ENCODE measurements around the gene CACNA1C. TPM values are rescaled to one million over a fixed set of nuclear protein-coding genes. Genes with fewer than 3 reads are reported as not detected.

Gene CACNA1C
- total and polyA plus RNA-seq, 2 donors: 0.71 TPM

GRCh38 chr12:2465681-2466080, 412.9 kb downstream of the CACNA1C start:
- Histone ChIP-seq H3K4me3 (ENCODE audit: low read length in 2 of 2) (no peak overlapping the region), H3K27ac (ENCODE audit: low read depth in 1 of 2, low read length in 1 of 2) (no peak overlapping the region), H3K27me3 (ENCODE audit: control insufficient read depth in 2 of 2, insufficient read depth in 1 of 2, low read length in 1 of 2) (no peaks in the 10 kb centered on the region), H3K4me1 (ENCODE audit: control insufficient read depth in 2 of 2, insufficient read depth in 2 of 2, low read length in 2 of 2) (peaks cover 0 to 1% of the 10 kb centered on the region in 2 donors), H3K9me3 (ENCODE audit: control insufficient read depth in 2 of 2, insufficient read depth in 1 of 2, low read length in 1 of 2) (no peaks in the 10 kb centered on the region), H3K36me3 (ENCODE audit: control insufficient read depth in 2 of 2, insufficient read depth in 2 of 2, low read length in 1 of 2) (no peaks in the 10 kb centered on the region)
- DNase-seq (ENCODE audit: low read depth in 6 of 9, low spot score in 9 of 9): no peak
- WGBS: 96% methylated on average over 10 of the region's 10 CpGs

- H3K27ac ChIP-seq (ENCODE audit: low read depth in 1 of 2, low read length in 1 of 2): no peak overlapping the region
- no peaks in the 10 kb centered on the region for H3K4me1 ChIP-seq (ENCODE audit: control insufficient read depth in 2 of 2, insufficient read depth in 2 of 2, low read length in 2 of 2)
- no peaks in the 10 kb centered on the region for H3K36me3 ChIP-seq (ENCODE audit: control insufficient read depth in 2 of 2, insufficient read depth in 2 of 2, low read length in 1 of 2)
- H3K27me3 ChIP-seq (ENCODE audit: control insufficient read depth in 2 of 2, insufficient read depth in 1 of 2, low read length in 1 of 2): no peaks in the 10 kb centered on the region
- 95% methylated on average over 3 of the region's 3 CpGs for WGBS
- H3K4me3 ChIP-seq (ENCODE audit: low read length in 2 of 2): no peak overlapping the region
- H3K9me3 ChIP-seq (ENCODE audit: control insufficient read depth in 2 of 2, insufficient read depth in 1 of 2, low read length in 1 of 2): no peaks in the 10 kb centered on the region
- DNase-seq (ENCODE audit: low read depth in 6 of 9, low spot score in 9 of 9): no peak
Measured at GRCh38 chr12:2466211-2466610, 413.4 kb downstream of the CACNA1C start.

GRCh38 chr12:2467447-2468195, 414.8 kb downstream of the CACNA1C start:
- Histone ChIP-seq H3K4me3 (ENCODE audit: low read length in 2 of 2) (no peak overlapping the region), H3K27ac (ENCODE audit: low read depth in 1 of 2, low read length in 1 of 2) (no peak overlapping the region), H3K36me3 (ENCODE audit: control insufficient read depth in 2 of 2, insufficient read depth in 2 of 2, low read length in 1 of 2) (no peaks in the 10 kb centered on the region), H3K9me3 (ENCODE audit: control insufficient read depth in 2 of 2, insufficient read depth in 1 of 2, low read length in 1 of 2) (no peaks in the 10 kb centered on the region), H3K27me3 (ENCODE audit: control insufficient read depth in 2 of 2, insufficient read depth in 1 of 2, low read length in 1 of 2) (no peaks in the 10 kb centered on the region), H3K4me1 (ENCODE audit: control insufficient read depth in 2 of 2, insufficient read depth in 2 of 2, low read length in 2 of 2) (no peaks in the 10 kb centered on the region)
- WGBS: 97% methylated on average over 17 of the region's 17 CpGs
- DNase-seq (ENCODE audit: low read depth in 6 of 9, low spot score in 9 of 9): no peak

- no peak overlapping the region for H3K4me3 ChIP-seq (ENCODE audit: low read length in 2 of 2)
- H3K9me3 ChIP-seq (ENCODE audit: control insufficient read depth in 2 of 2, insufficient read depth in 1 of 2, low read length in 1 of 2): no peaks in the 10 kb centered on the region
- WGBS: 87% methylated on average over 5 of the region's 5 CpGs
Measured at GRCh38 chr12:2475984-2476383, 423.2 kb downstream of the CACNA1C start.

GRCh38 chr12:2477009-2477766, 424.4 kb downstream of the CACNA1C start:
- Histone ChIP-seq H3K4me1 (ENCODE audit: control insufficient read depth in 2 of 2, insufficient read depth in 2 of 2, low read length in 2 of 2) (no peaks in the 10 kb centered on the region), H3K36me3 (ENCODE audit: control insufficient read depth in 2 of 2, insufficient read depth in 2 of 2, low read length in 1 of 2) (no peaks in the 10 kb centered on the region), H3K4me3 (ENCODE audit: low read length in 2 of 2) (no peak overlapping the region), H3K27ac (ENCODE audit: low read depth in 1 of 2, low read length in 1 of 2) (no peak overlapping the region), H3K27me3 (ENCODE audit: control insufficient read depth in 2 of 2, insufficient read depth in 1 of 2, low read length in 1 of 2) (no peaks in the 10 kb centered on the region), H3K9me3 (ENCODE audit: control insufficient read depth in 2 of 2, insufficient read depth in 1 of 2, low read length in 1 of 2) (no peaks in the 10 kb centered on the region)
- DNase-seq (ENCODE audit: low read depth in 6 of 9, low spot score in 9 of 9): no peak
- WGBS: 96% methylated on average over 8 of the region's 8 CpGs

More at GRCh38 chr12:2475984-2476383, 423.2 kb downstream of the CACNA1C start:
- H3K27me3 ChIP-seq (ENCODE audit: control insufficient read depth in 2 of 2, insufficient read depth in 1 of 2, low read length in 1 of 2): no peaks in the 10 kb centered on the region
- no peak overlapping the region for H3K27ac ChIP-seq (ENCODE audit: low read depth in 1 of 2, low read length in 1 of 2)
- no peak for DNase-seq (ENCODE audit: low read depth in 6 of 9, low spot score in 9 of 9)
- H3K4me1 ChIP-seq (ENCODE audit: control insufficient read depth in 2 of 2, insufficient read depth in 2 of 2, low read length in 2 of 2): no peaks in the 10 kb centered on the region
- H3K36me3 ChIP-seq (ENCODE audit: control insufficient read depth in 2 of 2, insufficient read depth in 2 of 2, low read length in 1 of 2): no peaks in the 10 kb centered on the region

- H3K9me3 ChIP-seq (ENCODE audit: control insufficient read depth in 2 of 2, insufficient read depth in 1 of 2, low read length in 1 of 2): no peaks in the 10 kb centered on the region
- H3K36me3 ChIP-seq (ENCODE audit: control insufficient read depth in 2 of 2, insufficient read depth in 2 of 2, low read length in 1 of 2): no peaks in the 10 kb centered on the region
- no peak overlapping the region for H3K4me3 ChIP-seq (ENCODE audit: low read length in 2 of 2)
- H3K27me3 ChIP-seq (ENCODE audit: control insufficient read depth in 2 of 2, insufficient read depth in 1 of 2, low read length in 1 of 2): no peaks in the 10 kb centered on the region
- no peak for DNase-seq (ENCODE audit: low read depth in 6 of 9, low spot score in 9 of 9)
- H3K27ac ChIP-seq (ENCODE audit: low read depth in 1 of 2, low read length in 1 of 2): no peak overlapping the region
- H3K4me1 ChIP-seq (ENCODE audit: control insufficient read depth in 2 of 2, insufficient read depth in 2 of 2, low read length in 2 of 2): no peaks in the 10 kb centered on the region
- 75% methylated on average over 13 of the region's 13 CpGs for WGBS
Measured at GRCh38 chr12:2479851-2480535, 427.2 kb downstream of the CACNA1C start.

GRCh38 chr12:2481346-2481745, 428.6 kb downstream of the CACNA1C start:
- Histone ChIP-seq H3K27me3 (ENCODE audit: control insufficient read depth in 2 of 2, insufficient read depth in 1 of 2, low read length in 1 of 2) (no peaks in the 10 kb centered on the region), H3K4me3 (ENCODE audit: low read length in 2 of 2) (no peak overlapping the region), H3K27ac (ENCODE audit: low read depth in 1 of 2, low read length in 1 of 2) (no peak overlapping the region), H3K9me3 (ENCODE audit: control insufficient read depth in 2 of 2, insufficient read depth in 1 of 2, low read length in 1 of 2) (no peaks in the 10 kb centered on the region), H3K36me3 (ENCODE audit: control insufficient read depth in 2 of 2, insufficient read depth in 2 of 2, low read length in 1 of 2) (no peaks in the 10 kb centered on the region), H3K4me1 (ENCODE audit: control insufficient read depth in 2 of 2, insufficient read depth in 2 of 2, low read length in 2 of 2) (no peaks in the 10 kb centered on the region)
- DNase-seq (ENCODE audit: low read depth in 6 of 9, low spot score in 9 of 9): no peak
- WGBS: 91% methylated on average over 8 of the region's 8 CpGs

GRCh38 chr12:2481951-2482350, 429.2 kb downstream of the CACNA1C start:
- no peaks in the 10 kb centered on the region for H3K9me3 ChIP-seq (ENCODE audit: control insufficient read depth in 2 of 2, insufficient read depth in 1 of 2, low read length in 1 of 2)
- H3K4me1 ChIP-seq (ENCODE audit: control insufficient read depth in 2 of 2, insufficient read depth in 2 of 2, low read length in 2 of 2): no peaks in the 10 kb centered on the region
- H3K27ac ChIP-seq (ENCODE audit: low read depth in 1 of 2, low read length in 1 of 2): no peak overlapping the region
- no peak overlapping the region for H3K4me3 ChIP-seq (ENCODE audit: low read length in 2 of 2)
- no peaks in the 10 kb centered on the region for H3K36me3 ChIP-seq (ENCODE audit: control insufficient read depth in 2 of 2, insufficient read depth in 2 of 2, low read length in 1 of 2)
- DNase-seq (ENCODE audit: low read depth in 6 of 9, low spot score in 9 of 9): no peak
- no peaks in the 10 kb centered on the region for H3K27me3 ChIP-seq (ENCODE audit: control insufficient read depth in 2 of 2, insufficient read depth in 1 of 2, low read length in 1 of 2)
- WGBS: 94% methylated on average over 10 of the region's 10 CpGs

Measured in thymus (tissue), 11 donors.